ENCODE results near the gene DCAF4. TPM values are rescaled to one million over a fixed set of nuclear protein-coding genes. Genes with fewer than 3 reads are reported as not detected.

DCAF4 gene, protein sequence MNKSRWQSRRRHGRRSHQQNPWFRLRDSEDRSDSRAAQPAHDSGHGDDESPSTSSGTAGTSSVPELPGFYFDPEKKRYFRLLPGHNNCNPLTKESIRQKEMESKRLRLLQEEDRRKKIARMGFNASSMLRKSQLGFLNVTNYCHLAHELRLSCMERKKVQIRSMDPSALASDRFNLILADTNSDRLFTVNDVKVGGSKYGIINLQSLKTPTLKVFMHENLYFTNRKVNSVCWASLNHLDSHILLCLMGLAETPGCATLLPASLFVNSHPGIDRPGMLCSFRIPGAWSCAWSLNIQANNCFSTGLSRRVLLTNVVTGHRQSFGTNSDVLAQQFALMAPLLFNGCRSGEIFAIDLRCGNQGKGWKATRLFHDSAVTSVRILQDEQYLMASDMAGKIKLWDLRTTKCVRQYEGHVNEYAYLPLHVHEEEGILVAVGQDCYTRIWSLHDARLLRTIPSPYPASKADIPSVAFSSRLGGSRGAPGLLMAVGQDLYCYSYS
- 24.1 to 30.3 TPM (median 28.5 TPM) in 5 replicates for total RNA-seq (2022; extraction: Qiagen RNA extraction; ENCODE audit: low read depth)

DNA sequence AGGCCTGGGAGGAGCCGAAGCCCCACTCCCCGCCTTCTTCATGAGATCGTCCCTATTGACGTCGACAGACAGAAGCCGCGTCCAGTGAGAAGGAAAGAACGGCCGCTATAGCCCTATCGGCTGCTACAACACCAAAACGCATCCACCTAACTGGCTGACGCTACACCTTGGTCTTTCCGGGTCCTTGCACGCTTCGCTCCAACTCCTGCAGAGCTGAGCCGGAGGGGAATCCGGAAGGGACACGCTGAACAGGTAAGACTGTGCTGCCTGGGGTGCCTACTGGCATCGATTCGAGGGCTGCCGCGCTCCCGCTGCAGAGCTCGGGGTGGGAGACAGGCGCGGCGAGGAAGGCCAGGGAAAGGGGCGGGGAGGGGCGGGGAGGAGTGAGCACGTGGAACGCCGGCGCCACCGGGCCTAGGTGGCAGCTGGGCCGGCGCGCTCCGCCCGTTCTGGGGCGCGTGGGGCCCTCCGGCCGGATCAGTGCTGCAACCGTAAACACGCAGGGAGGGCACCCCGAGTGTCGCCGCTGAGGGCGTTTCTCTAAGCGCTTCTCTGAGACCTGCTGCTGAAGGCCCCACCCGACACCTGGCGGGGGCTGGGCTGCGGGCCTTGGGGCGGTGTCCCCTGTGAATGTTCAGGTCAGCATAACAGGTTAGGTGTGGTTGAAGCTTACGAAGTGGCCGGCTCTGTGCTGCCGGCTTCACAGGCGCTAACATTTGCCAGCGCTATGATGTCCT is at the start of gene DCAF4:
DCAF4 (plus strand) TSS at position 173 of the 737 bp plus-strand sequence. CDS start 11,515 bp downstream, outside the sequence.

DNA sequence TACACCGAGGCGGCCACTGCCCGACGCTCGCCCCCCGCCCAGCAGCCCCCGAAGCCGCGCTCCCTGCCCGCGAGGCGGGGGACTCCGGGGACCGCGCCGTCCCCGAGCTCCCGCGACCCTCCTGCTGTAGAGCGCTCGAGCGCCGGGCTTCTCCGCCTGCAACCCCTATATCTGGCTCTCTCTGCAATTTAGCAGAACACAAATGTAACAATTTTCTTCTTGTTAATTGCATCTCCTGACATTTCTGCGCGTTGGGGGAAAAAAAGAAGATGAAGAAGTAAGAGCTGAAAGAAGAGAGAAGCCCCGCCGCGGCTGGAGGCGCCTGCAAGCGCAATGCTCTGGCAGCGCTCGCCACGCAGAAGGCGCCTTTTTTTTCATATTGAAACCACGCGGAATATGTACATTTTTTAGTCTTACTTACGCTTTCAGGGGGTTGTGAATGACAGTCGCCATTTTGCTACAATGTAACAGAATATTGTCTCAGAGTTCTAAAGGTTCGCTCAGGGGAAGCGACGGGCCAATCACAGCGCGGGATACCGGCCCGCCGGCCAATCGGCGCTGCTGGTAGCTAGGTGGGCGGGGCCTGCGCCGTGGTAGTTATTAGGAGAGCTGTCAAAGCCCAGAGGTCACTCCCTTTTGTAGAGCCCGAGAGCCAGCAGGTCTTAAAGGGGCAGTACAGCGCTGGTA is 32.5 kb upstream of the DCAF4 start, which contains the start of gene DPF3:
DPF3 (minus strand) TSS at position 466 of the 687 bp plus-strand sequence; CDS start at position 453, 13 bp downstream.

Other genes with a start within 250 kb of the DCAF4 start
- gene DPF3, start 32.4 kb upstream of the DCAF4 start, total RNA-seq (2022; extraction: Qiagen RNA extraction; ENCODE audit: low read depth): 0.13 to 0.61 TPM (median 0.23 TPM) in 5 replicates
- gene ZFYVE1, start 100.6 kb downstream of the DCAF4 start, total RNA-seq (2022; extraction: Qiagen RNA extraction; ENCODE audit: low read depth): 9.0 to 10.7 TPM (median 9.4 TPM) in 5 replicates
- gene RBM25, start 132.1 kb downstream of the DCAF4 start, total RNA-seq (2022; extraction: Qiagen RNA extraction; ENCODE audit: low read depth): 54.2 to 77.0 TPM (median 60.8 TPM) in 5 replicates
- gene PSEN1, start 210.0 kb downstream of the DCAF4 start, total RNA-seq (2022; extraction: Qiagen RNA extraction; ENCODE audit: low read depth): 48.8 to 73.6 TPM (median 61.8 TPM) in 5 replicates